HG03045 (cell line): Measurements from ENCODE around the gene KAZN.

Experiments
- ATAC-seq: cut with Tn5 transposase; IDR thresholded peaks from one replicate; pipeline ENCODE4 v1.9.1; 2021; ENCODE audit warnings: mild to moderate bottlenecking, moderate library complexity; ENCODE audit not compliant: unreplicated experiment

KAZN gene

GRCh38 chr1:15094719-15095495 lies 496.4 kb downstream of the KAZN start:
- no peak for ATAC-seq

- ATAC-seq, result no peak
Measured at GRCh38 chr1:15095496-15095875, 497.0 kb downstream of the KAZN start.

GRCh38 chr1:15096293-15096692 lies 497.8 kb downstream of the KAZN start:
- no peak for ATAC-seq

GRCh38 chr1:15098176-15099125 lies 500.0 kb downstream of the KAZN start:
- ATAC-seq, result no peak

- ATAC-seq, result no peak
Measured at GRCh38 chr1:15099441-15100120, 501.1 kb downstream of the KAZN start.

- no peak for ATAC-seq
Measured at GRCh38 chr1:15100121-15100879, 501.8 kb downstream of the KAZN start.

GRCh38 chr1:15100880-15101760 lies 502.6 kb downstream of the KAZN start:
- no peak for ATAC-seq

GRCh38 chr1:15101801-15102200 lies 503.3 kb downstream of the KAZN start:
- ATAC-seq, result no peak

GRCh38 chr1:15102646-15103045 lies 504.2 kb downstream of the KAZN start:
- no peak for ATAC-seq

- no peak for ATAC-seq
Measured at GRCh38 chr1:15103211-15103610, 504.7 kb downstream of the KAZN start.

- ATAC-seq, result no peak
Measured at GRCh38 chr1:15103906-15104305, 505.4 kb downstream of the KAZN start.

GRCh38 chr1:15104768-15105167 lies 506.3 kb downstream of the KAZN start:
- no peak for ATAC-seq

- no peak for ATAC-seq
Measured at GRCh38 chr1:15106608-15107007, 508.1 kb downstream of the KAZN start.

- no peak for ATAC-seq
Measured at GRCh38 chr1:15107058-15107687, 508.7 kb downstream of the KAZN start.

- no peak for ATAC-seq
Measured at GRCh38 chr1:15107911-15108310, 509.4 kb downstream of the KAZN start.

GRCh38 chr1:15110128-15110866 lies 511.8 kb downstream of the KAZN start:
- no peak for ATAC-seq

- no peak for ATAC-seq
Measured at GRCh38 chr1:15110867-15111230, 512.4 kb downstream of the KAZN start.

- ATAC-seq, result no peak
Measured at GRCh38 chr1:15113146-15113545, 514.7 kb downstream of the KAZN start.

- ATAC-seq, result no peak
Measured at GRCh38 chr1:15114884-15115283, 516.4 kb downstream of the KAZN start.
